CD4-positive, alpha-beta memory T cell (primary cell): ENCODE results near the gene ATXN1. TPM values are rescaled to one million over a fixed set of nuclear protein-coding genes. Genes with fewer than 3 reads are reported as not detected.

Experiments
- CTCF ChIA-PET: fragments of 350-600 bp; sonication (Branson Sonifier 250); formaldehyde crosslinking; loops from one replicate; lab custom pipeline; 2021; ENCODE audit warnings: inconsistent platforms; ENCODE audit not compliant: partially characterized antibody; lab: Charles Lee
- POLR2A ChIA-PET: fragments of 350-600 bp; sonication (Branson Sonifier 250); formaldehyde crosslinking; loops from one replicate; lab custom pipeline; 2021; ENCODE audit not compliant: partially characterized antibody; lab: Charles Lee
- DNase-seq, 5 donors: peaks; one replicate each; pipeline versions ENCODE4 v3.0.0 to v3.0.0-alpha.2; 2020 to 2022; ENCODE audit warnings: mixed read lengths in 1 of 5
- H3K27ac ChIP-seq: one replicate; pipeline ENCODE4 v1.7.0; 2013; ENCODE audit warnings: low read depth, low read length
- H3K27me3 ChIP-seq: 2 replicates; pipeline ENCODE4 v1.7.0; 2013; ENCODE audit warnings: mild to moderate bottlenecking, low read length, moderate library complexity; ENCODE audit not compliant: insufficient read depth
- H3K36me3 ChIP-seq: 2 replicates; pipeline ENCODE4 v1.7.0; 2013; ENCODE audit warnings: mild to moderate bottlenecking, low read length, moderate library complexity; ENCODE audit not compliant: insufficient read depth
- H3K4me1 ChIP-seq: 2 replicates; pipeline ENCODE4 v1.7.0; 2013; ENCODE audit warnings: mild to moderate bottlenecking, low read length, moderate library complexity; ENCODE audit not compliant: insufficient read depth
- H3K4me3 ChIP-seq, 2 donors: one replicate each; pipeline ENCODE4 v1.7.0; 2013; ENCODE audit warnings: low read length in 2 of 2, mild to moderate bottlenecking in 1 of 2
- H3K9me3 ChIP-seq, 2 donors: one replicate each; pipeline ENCODE4 v1.7.0; 2013; ENCODE audit warnings: low read length in 2 of 2, control low read depth in 1 of 2; ENCODE audit not compliant: control insufficient read depth in 1 of 2
- H3K27ac Mint-ChIP-seq, 7 donors: one replicate each; pipeline ENCODE4 v1.8.0; 2020 to 2021; ENCODE audit warnings: mixed read lengths in 7 of 7, mild to moderate bottlenecking in 6 of 7, inconsistent platforms in 3 of 7, moderate library complexity in 3 of 7
- H3K27me3 Mint-ChIP-seq, 2 donors: one replicate each; pipeline ENCODE4 v1.8.0; 2020 to 2021; ENCODE audit warnings: mixed read lengths in 2 of 2
- H3K36me3 Mint-ChIP-seq, 2 donors: one replicate each; pipeline ENCODE4 v1.8.0; 2020 to 2021; ENCODE audit warnings: mixed read lengths in 2 of 2, inconsistent platforms in 1 of 2, mild to moderate bottlenecking in 1 of 2
- H3K4me1 Mint-ChIP-seq, 4 donors: one replicate each; pipeline ENCODE4 v1.8.0; 2020 to 2021; ENCODE audit warnings: mixed read lengths in 4 of 4, mild to moderate bottlenecking in 1 of 4
- H3K4me3 Mint-ChIP-seq, 8 donors: one replicate each; pipeline ENCODE4 v1.8.0; 2020 to 2021; ENCODE audit warnings: mixed read lengths in 8 of 8, mild to moderate bottlenecking in 7 of 8, moderate library complexity in 6 of 8, inconsistent platforms in 3 of 8
- H3K9me3 Mint-ChIP-seq, 8 donors: one replicate each; pipeline ENCODE4 v1.8.0; 2020 to 2021; ENCODE audit warnings: mixed read lengths in 8 of 8, mild to moderate bottlenecking in 5 of 8, inconsistent platforms in 3 of 8, moderate library complexity in 1 of 8
- intact Hi-C: fragments of 100-400 bp; cut with micrococcal nuclease; formaldehyde crosslinking; loops from one replicate; pipeline ENCODE4 v1.15.1; 2023
- polyA plus RNA-seq, 2 donors: library from polyadenylated mRNA; unstranded; fragments of 300-500 nt; fragmentation: Illumina TruSeq; gene quantifications; one replicate each; pipeline ENCODE4 v1.2.3, GENCODE V29; 2021
- total RNA-seq, 2 experiments: library from RNA; stranded (reverse); gene quantifications; one replicate each; pipeline ENCODE4 v1.2.3, GENCODE V29; 2021

ATXN1 gene
- total and polyA plus RNA-seq, 4 experiments from 2014 or later = 10.5 to 97.4 (median 56.9) TPM

GRCh38 chr6:16441262-16441661 lies 320.0 kb downstream of the ATXN1 start:
- no peaks in the 10 kb centered on the region for H3K27me3 ChIP-seq
- peaks cover 0 to 1% (median 0%) of the 10 kb centered on the region in 8 donors for H3K9me3 Mint-ChIP-seq
- intact Hi-C loops = no loop called here
- H3K4me1 Mint-ChIP-seq = peaks cover 52 to 64% (median 54%) of the 10 kb centered on the region in 4 donors
- no peak overlapping the region for H3K27ac ChIP-seq
- H3K36me3 ChIP-seq = no peaks in the 10 kb centered on the region
- CTCF ChIA-PET = no interaction called here
- peak overlapping the region in 2 of 8 donors; percentile 1 to 9 for H3K4me3 Mint-ChIP-seq
- H3K4me3 ChIP-seq = no peak overlapping the region
- DNase-seq = no peak
- H3K4me1 ChIP-seq = peaks cover 51% of the 10 kb centered on the region
- POLR2A ChIA-PET = interaction anchor here (1.5 kb wide), 1 partner anchor 30 kb away, joined by 3 read pairs; no protein-coding TSS in a partner anchor
- H3K27me3 Mint-ChIP-seq = no peaks in the 10 kb centered on the region
- peak overlapping the region; percentile 12 to 92 (median 75) for H3K27ac Mint-ChIP-seq
- H3K9me3 ChIP-seq = no peaks in the 10 kb centered on the region
- H3K36me3 Mint-ChIP-seq = peaks cover 5 to 12% of the 10 kb centered on the region in 2 donors

GRCh38 chr6:16440636-16441212 lies 320.5 kb downstream of the ATXN1 start:
- H3K4me1 Mint-ChIP-seq = peaks cover 51 to 69% (median 55%) of the 10 kb centered on the region in 4 donors
- no peaks in the 10 kb centered on the region for H3K27me3 ChIP-seq
- ChIA-PET CTCF (no interaction called here), POLR2A (interaction anchor here (1.5 kb wide), 1 partner anchor 31 kb away, joined by 3 read pairs; no protein-coding TSS in a partner anchor)
- intact Hi-C loops = no loop called here
- H3K9me3 Mint-ChIP-seq = peaks cover 0 to 1% (median 0%) of the 10 kb centered on the region in 8 donors
- no peaks in the 10 kb centered on the region for H3K27me3 Mint-ChIP-seq
- H3K9me3 ChIP-seq = no peaks in the 10 kb centered on the region
- no peak overlapping the region for H3K27ac ChIP-seq
- no peaks in the 10 kb centered on the region for H3K36me3 ChIP-seq
- peaks cover 5 to 12% of the 10 kb centered on the region in 2 donors for H3K36me3 Mint-ChIP-seq
- H3K27ac Mint-ChIP-seq = peak overlapping the region; percentile 12 to 92 (median 80)
- peaks cover 56% of the 10 kb centered on the region for H3K4me1 ChIP-seq
- H3K4me3 ChIP-seq = no peak overlapping the region
- peak; percentile 27 to 61 (median 57) for DNase-seq
- peak overlapping the region in 4 of 8 donors; percentile 1 to 29 (median 17) for H3K4me3 Mint-ChIP-seq

GRCh38 chr6:16438718-16439591 lies 322.3 kb downstream of the ATXN1 start:
- H3K4me3 Mint-ChIP-seq = peak overlapping the region in 4 of 8 donors; percentile 14 to 58 (median 38)
- H3K9me3 Mint-ChIP-seq = peaks cover 0 to 1% (median 0%) of the 10 kb centered on the region in 8 donors
- Histone ChIP-seq H3K9me3 (no peaks in the 10 kb centered on the region), H3K4me3 (no peak overlapping the region), H3K27ac (peak overlapping the region; percentile 55), H3K27me3 (no peaks in the 10 kb centered on the region), H3K4me1 (peaks cover 74% of the 10 kb centered on the region), H3K36me3 (no peaks in the 10 kb centered on the region)
- peaks cover 4 to 11% of the 10 kb centered on the region in 2 donors for H3K36me3 Mint-ChIP-seq
- H3K4me1 Mint-ChIP-seq = peaks cover 58 to 80% (median 68%) of the 10 kb centered on the region in 4 donors
- peak in 1 of 5 donors; percentile 57 for DNase-seq
- H3K27ac Mint-ChIP-seq = peak overlapping the region; percentile 34 to 91 (median 70)
- POLR2A ChIA-PET = interaction anchor here (0.6 to 1.9 kb wide), 7 partner anchors 18 to 322 kb away, joined by 3 to 6 read pairs (median 3); partner anchors contain the start of gene ATXN1
- H3K27me3 Mint-ChIP-seq = no peaks in the 10 kb centered on the region
- intact Hi-C loops = no loop called here
- CTCF ChIA-PET = interaction anchor here (0.9 to 1.5 kb wide), 4 partner anchors 24 to 45 kb away, joined by 3 to 5 read pairs (median 4); no protein-coding TSS in a partner anchor

GRCh38 chr6:16437984-16438383 lies 323.3 kb downstream of the ATXN1 start:
- H3K27me3 ChIP-seq = no peaks in the 10 kb centered on the region
- H3K36me3 ChIP-seq = no peaks in the 10 kb centered on the region
- peaks cover 4 to 11% of the 10 kb centered on the region in 2 donors for H3K36me3 Mint-ChIP-seq
- CTCF ChIA-PET = interaction anchor here (0.7 to 1.9 kb wide), 8 partner anchors 17 to 333 kb away, joined by 3 to 8 read pairs (median 4); no protein-coding TSS in a partner anchor
- POLR2A ChIA-PET = interaction anchor here (0.6 to 1.9 kb wide), 7 partner anchors 17 to 324 kb away, joined by 3 to 9 read pairs (median 4); partner anchors contain the start of gene ATXN1
- H3K4me3 ChIP-seq = peak overlapping the region in 1 of 2 donors; percentile 40
- H3K27ac ChIP-seq = peak overlapping the region; percentile 55
- H3K4me1 Mint-ChIP-seq = peaks cover 64 to 89% (median 76%) of the 10 kb centered on the region in 4 donors
- peak overlapping the region; percentile 38 to 89 (median 78) for H3K4me3 Mint-ChIP-seq
- DNase-seq = peak in 2 of 5 donors; percentile 33 to 53
- peaks cover 0 to 1% (median 0%) of the 10 kb centered on the region in 8 donors for H3K9me3 Mint-ChIP-seq
- peaks cover 82% of the 10 kb centered on the region for H3K4me1 ChIP-seq
- H3K27me3 Mint-ChIP-seq = no peaks in the 10 kb centered on the region
- no peaks in the 10 kb centered on the region for H3K9me3 ChIP-seq
- intact Hi-C loops = loop anchor here (2.0 kb wide), 1 partner anchor 45 kb away; no protein-coding TSS in a partner anchor
- peak overlapping the region; percentile 91 to 99 (median 98) for H3K27ac Mint-ChIP-seq

GRCh38 chr6:16437095-16437494 lies 324.2 kb downstream of the ATXN1 start:
- Mint-ChIP-seq H3K4me1 (peaks cover 67 to 91% (median 80%) of the 10 kb centered on the region in 4 donors), H3K36me3 (peaks cover 4 to 7% of the 10 kb centered on the region in 2 donors), H3K27me3 (no peaks in the 10 kb centered on the region), H3K27ac (peak overlapping the region; percentile 91 to 99 (median 98)), H3K9me3 (peaks cover 0 to 1% (median 0%) of the 10 kb centered on the region in 8 donors), H3K4me3 (peak overlapping the region; percentile 73 to 89 (median 86))
- DNase-seq = peak in 1 of 5 donors; percentile 57
- H3K27me3 ChIP-seq = no peaks in the 10 kb centered on the region
- no peaks in the 10 kb centered on the region for H3K9me3 ChIP-seq
- H3K36me3 ChIP-seq = no peaks in the 10 kb centered on the region
- POLR2A ChIA-PET = interaction anchor here (0.6 to 3.3 kb wide), 8 partner anchors 17 to 325 kb away, joined by 3 to 14 read pairs (median 4); partner anchors contain the start of gene ATXN1
- H3K27ac ChIP-seq = peak overlapping the region; percentile 55
- intact Hi-C loops = loop anchor here (2.0 kb wide), 1 partner anchor 46 kb away; no protein-coding TSS in a partner anchor
- H3K4me1 ChIP-seq = peaks cover 89% of the 10 kb centered on the region
- peak overlapping the region in 1 of 2 donors; percentile 40 for H3K4me3 ChIP-seq
- CTCF ChIA-PET = interaction anchor here (1.2 to 1.9 kb wide), 8 partner anchors 18 to 334 kb away, joined by 3 to 8 read pairs (median 5); no protein-coding TSS in a partner anchor

- H3K27me3 ChIP-seq = no peaks in the 10 kb centered on the region
- Mint-ChIP-seq H3K36me3 (peaks cover 4 to 7% of the 10 kb centered on the region in 2 donors), H3K27me3 (no peaks in the 10 kb centered on the region), H3K9me3 (peaks cover 0 to 1% (median 0%) of the 10 kb centered on the region in 8 donors), H3K27ac (peak overlapping the region; percentile 91 to 99 (median 98)), H3K4me3 (peak overlapping the region; percentile 73 to 89 (median 86)), H3K4me1 (peaks cover 68 to 94% (median 80%) of the 10 kb centered on the region in 4 donors)
- ChIA-PET CTCF (interaction anchor here (1.0 to 1.9 kb wide), 3 partner anchors 27 to 327 kb away, joined by 3 to 8 read pairs (median 5); no protein-coding TSS in a partner anchor), POLR2A (interaction anchor here (0.5 to 3.3 kb wide), 6 partner anchors 12 to 325 kb away, joined by 3 to 14 read pairs (median 4); partner anchors contain the start of gene ATXN1)
- no peaks in the 10 kb centered on the region for H3K36me3 ChIP-seq
- H3K9me3 ChIP-seq = no peaks in the 10 kb centered on the region
- peak; percentile 42 to 67 (median 50) for DNase-seq
- H3K4me1 ChIP-seq = peaks cover 94% of the 10 kb centered on the region
- peak overlapping the region; percentile 55 for H3K27ac ChIP-seq
- H3K4me3 ChIP-seq = peak overlapping the region in 1 of 2 donors; percentile 40
- intact Hi-C loops = loop anchor here (2.0 kb wide), 1 partner anchor 46 kb away; no protein-coding TSS in a partner anchor
Measured at GRCh38 chr6:16436550-16436949, 324.7 kb downstream of the ATXN1 start.
